HG02588 (cell line): Measurements from ENCODE around the gene TXN.
"Not testable (repeated sequence)": the region's sequence is repeated elsewhere in the genome, so short reads cannot be mapped to it uniquely, and the experiment has no call there.

Source experiments
- ATAC-seq: cut with Tn5 transposase; IDR thresholded peaks from one replicate; pipeline ENCODE4 v1.9.1; 2021; ENCODE audit warnings: mild to moderate bottlenecking, moderate library complexity; ENCODE audit not compliant: unreplicated experiment

The TXN gene

DNA sequence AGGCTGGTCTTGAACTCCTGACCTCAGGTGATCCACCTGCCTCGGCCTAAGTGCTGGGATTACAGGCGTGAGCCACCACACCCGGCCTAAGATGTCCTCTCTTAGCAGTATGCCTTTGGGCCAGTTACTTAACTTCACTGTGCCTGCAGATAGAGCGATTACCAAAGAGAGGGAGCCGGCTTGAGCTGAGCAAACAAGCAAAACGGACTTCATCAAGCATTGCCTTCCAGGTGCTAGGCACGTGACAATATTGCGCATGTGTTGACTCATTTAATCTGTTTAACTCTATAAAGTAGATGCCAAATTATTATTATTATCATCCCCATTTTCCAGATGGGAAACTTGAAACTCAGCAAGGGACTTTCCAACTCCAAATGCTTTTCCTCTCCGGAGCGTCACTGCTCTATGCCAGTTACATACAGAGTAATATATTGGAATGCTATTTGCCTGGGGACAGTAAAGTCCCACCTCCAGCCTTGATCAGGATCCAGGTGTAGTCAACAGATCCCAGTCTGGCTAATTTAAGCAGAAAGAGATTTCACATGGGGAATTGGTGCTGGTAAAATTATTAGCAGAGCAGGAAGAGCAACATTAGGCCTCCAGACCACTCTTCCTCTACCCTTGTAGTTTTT lies 42.8 kb downstream of the TXN start:
- no peak for ATAC-seq

DNA sequence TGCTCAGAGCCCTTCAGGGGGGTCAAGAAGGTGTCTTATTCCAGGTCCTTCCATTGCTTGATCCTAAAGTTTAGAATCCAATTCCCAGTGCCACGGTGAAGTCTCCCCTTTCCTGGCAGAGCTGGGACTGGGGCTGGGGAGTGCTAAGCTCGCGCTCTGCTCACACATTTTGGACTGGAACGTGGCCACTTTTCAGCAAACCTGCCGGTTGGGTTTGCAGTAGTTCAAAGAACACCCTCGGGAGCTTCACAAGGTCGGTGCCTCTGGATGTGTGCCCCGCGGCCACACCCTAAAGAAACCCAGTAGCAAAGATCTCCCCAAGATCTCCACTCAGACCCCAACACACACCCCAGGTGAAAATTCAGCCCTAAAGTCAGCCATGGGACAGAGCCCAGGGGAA lies 48.3 kb downstream of the TXN start, which contains the start of gene C9orf152:
Gene C9orf152 (minus strand): TSS at position 129 of the 400 bp plus-strand sequence. CDS start 580 bp downstream, outside the sequence.
- ATAC-seq = no peak

DNA sequence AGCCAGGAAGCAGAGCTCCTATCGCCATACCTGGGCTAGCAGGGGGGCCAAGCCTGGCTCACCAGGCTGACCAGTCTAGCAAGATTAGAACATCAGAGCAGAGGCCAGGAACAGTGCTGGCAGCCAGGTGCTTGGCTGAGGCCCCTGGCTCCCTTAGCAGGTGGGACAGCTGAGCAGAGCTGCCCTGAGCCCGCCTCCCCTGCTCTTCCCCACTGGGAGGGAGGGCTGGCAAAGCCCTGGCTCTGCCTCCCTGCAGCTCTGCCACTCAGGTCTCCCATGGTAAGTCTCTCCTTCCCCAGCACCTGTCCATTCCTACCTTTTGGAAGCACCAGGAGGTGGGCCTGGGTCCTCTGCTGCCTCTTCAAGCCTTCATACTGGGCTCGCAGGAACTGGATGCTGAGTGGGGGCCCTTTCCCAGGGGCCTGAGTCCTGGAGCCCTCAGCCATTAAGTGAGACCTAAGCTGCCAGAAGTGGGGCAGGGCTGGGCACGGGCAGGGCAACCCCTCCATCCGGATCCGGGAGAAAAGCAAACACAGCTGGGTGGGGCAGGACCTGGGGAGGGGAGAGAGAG lies 49.2 kb downstream of the TXN start:
- no peak for ATAC-seq

DNA sequence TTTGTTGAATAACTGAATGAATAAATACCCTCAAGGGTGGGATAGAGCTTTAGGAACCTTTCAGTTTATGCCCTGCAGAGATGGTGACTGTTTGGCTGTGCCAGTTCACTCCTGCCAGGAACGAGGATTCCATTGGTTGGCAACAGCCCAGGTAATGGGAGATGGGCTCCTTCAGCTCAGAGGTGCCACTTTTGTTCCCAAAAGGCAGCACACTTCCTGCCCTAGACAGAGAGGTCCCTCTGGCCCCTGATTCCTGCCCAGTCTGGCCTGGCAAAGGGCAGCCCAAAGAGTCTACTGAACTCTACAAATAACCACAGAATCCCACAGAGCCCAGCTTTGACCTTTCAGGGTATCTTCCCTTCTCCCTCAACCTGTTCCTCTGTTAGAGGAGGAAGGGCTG lies 49.9 kb downstream of the TXN start:
- no peak for ATAC-seq

DNA sequence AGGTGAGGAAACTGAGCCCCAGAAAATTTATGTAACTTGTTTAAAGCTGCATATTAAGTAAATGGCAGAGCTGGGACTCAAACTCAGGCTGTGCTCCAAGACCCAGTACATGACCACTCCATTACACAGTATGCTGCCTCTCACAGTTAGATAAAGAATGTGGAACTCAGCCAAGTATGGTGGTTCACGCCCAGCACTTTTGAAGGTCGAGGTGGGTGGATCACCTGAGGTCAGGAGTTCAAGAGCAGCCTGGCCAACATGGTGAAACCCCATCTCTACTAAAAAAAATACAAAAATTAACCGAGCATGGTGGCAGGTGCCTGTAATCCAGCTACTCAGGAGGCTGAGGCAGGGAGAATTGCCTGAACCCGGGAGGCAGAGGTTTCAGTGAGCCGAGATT lies 50.7 kb downstream of the TXN start:
- not testable (repeated sequence) for ATAC-seq

DNA sequence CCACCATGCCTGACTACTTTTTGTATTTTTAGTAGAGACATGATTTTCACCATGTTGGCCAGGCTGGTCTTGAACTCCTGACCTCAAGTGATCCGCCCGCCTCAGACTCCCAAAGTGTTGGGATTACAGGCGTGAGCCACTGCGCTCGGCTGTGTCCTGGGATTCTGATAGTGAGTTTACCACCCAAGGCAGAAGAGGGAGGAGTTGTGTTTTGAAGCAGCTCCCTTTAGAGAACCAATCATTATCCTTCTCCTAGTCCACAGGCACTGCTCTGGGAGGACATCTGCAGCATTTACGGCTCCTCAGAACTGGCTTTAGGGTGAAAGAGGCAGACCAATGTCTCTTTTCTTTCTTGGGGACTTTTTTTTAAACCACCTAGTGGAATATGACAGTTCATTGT lies 54.1 kb downstream of the TXN start:
- no peak for ATAC-seq

DNA sequence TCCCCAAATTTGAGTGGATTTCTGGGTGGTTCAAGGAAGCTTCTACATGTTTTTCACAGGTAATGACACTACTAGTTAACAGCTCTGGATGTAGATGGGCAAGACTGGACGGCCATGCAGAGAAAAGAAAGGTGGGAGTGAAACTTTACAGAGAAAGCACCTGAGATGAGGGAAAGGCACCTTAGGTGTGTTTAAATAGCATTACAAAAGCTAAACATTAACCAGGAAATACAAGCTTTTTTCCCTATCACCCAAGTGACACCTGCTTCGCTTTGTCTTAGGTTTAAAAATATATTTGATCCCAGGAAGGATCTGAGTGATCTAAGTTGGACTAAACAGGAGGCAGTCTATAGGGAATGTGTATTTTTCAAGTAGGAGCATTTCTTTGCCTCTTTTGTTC lies 56.7 kb downstream of the TXN start:
- ATAC-seq = no peak

DNA sequence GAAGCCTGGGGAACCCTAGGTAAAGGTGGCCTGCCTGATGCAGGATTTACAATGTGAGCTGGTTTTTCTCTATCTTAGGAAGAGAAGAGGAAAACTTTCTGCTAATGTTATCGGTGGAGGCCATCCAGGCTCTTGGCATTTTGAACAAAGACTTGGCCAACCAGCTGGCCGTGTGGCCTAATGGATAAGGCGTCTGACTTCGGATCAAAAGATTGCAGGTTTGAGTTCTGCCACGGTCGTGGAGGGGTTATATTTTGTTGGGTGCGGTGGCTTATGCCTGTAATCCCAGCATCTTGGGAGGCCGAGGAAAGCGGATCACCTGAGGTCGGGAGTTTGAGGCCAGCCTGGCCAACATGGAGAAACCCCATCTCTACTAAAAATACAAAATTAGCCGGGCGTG lies 58.0 kb downstream of the TXN start:
- no peak for ATAC-seq

DNA sequence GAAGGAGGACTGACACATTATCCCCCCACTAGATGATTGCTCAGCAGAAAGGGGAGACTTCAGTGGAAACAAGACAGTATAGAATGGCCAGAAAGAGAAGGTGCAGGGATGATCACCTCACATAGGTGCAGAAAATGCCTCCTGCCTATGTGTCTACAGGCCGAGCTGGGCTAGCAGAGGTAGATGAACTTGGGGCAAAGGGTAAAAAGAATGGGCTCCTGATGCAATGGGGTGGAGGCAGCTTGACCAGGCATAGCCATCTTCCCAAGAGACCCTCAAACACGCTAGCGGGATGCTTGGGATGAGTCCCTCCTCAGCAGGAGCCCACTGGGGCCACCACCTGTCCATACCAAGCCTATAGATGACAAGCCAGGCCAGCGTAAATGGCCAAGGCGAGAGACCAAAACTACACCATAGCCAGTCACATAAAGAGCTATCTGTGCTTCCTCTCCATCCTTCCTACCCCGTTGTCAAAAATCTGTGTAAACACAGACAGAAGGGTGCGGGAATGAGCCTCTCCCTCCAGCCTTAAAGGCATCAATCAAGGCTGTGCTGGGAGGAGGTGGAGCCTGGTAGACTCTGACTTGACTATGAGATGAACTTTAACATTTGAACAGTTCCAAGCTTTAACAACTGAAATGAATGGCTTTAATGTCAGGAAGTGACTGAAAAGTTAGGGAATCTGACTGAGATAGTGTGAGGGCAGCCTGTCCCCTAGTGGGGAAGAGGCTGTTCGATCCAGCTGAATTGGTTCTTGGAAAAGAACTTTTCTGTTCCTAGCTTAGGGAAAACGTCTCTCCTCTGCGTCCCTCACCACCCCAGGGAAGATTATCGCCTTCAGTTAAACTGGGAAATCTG lies 58.7 kb downstream of the TXN start:
- ATAC-seq = no peak

DNA sequence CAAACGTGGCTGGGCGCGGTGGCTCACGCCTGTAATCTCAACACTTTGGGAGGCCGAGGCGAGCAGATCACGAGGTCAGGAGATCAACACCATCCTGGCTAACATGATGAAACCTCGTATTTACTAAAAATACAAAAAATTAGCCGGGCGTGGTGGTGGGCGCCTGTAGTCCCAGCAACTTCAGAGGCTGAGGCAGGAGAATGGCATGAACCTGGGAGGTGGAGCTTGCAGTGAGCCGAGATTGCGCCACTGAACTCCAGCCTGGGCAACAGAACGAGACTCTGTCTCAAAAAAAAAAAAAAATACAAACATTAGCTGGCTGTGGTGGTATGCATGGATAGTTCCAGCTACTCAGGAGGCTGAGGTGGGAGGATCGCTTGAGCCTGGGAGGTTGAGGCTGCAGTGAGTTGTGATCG lies 60.2 kb downstream of the TXN start:
- not testable (repeated sequence) for ATAC-seq
